ENCODE data around the gene CORO7.

GRCh38 chr16:4455081-4455480, 38.7 kb upstream of the CORO7 start:
- TF ChIP-seq, protein P1, sequence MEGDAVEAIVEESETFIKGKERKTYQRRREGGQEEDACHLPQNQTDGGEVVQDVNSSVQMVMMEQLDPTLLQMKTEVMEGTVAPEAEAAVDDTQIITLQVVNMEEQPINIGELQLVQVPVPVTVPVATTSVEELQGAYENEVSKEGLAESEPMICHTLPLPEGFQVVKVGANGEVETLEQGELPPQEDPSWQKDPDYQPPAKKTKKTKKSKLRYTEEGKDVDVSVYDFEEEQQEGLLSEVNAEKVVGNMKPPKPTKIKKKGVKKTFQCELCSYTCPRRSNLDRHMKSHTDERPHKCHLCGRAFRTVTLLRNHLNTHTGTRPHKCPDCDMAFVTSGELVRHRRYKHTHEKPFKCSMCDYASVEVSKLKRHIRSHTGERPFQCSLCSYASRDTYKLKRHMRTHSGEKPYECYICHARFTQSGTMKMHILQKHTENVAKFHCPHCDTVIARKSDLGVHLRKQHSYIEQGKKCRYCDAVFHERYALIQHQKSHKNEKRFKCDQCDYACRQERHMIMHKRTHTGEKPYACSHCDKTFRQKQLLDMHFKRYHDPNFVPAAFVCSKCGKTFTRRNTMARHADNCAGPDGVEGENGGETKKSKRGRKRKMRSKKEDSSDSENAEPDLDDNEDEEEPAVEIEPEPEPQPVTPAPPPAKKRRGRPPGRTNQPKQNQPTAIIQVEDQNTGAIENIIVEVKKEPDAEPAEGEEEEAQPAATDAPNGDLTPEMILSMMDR (IDR thresholded peaks at IDR 0.05): no peak
- no peak for TF ChIP-seq EZH2 (IDR thresholded peaks at IDR 0.05; ENCODE audit: borderline replicate concordance, insufficient read depth, low read depth, low read length, poor library complexity, severe bottlenecking)
